Body of pancreas (tissue), 4 donors: ENCODE results near the gene USP7. TPM values are rescaled to one million over a fixed set of nuclear protein-coding genes. Genes with fewer than 3 reads are reported as not detected.

ENCODE experiments used
- ATAC-seq: fragments of 150-250 bp; one replicate; pipeline ENCODE4 v1.9.1; 2016
- DNase-seq, 4 donors: peaks; one replicate each; pipeline ENCODE4 v3.0.0-alpha.2; 2019
- H3K27ac ChIP-seq, 4 donors: fragments of 200-600 bp; sonication (generic); 1 replicate in 3 of 4; 2 replicates in 1 of 4; pipeline versions ENCODE4 v1.5.1 to v1.6.1; 2016 to 2019; ENCODE audit warnings: mild to moderate bottlenecking in 1 of 4, mixed read lengths in 1 of 4, moderate library complexity in 1 of 4
- H3K27me3 ChIP-seq, 2 donors: fragments of 200-600 bp; sonication (generic); one replicate each; pipeline ENCODE4 v1.6.0; 2016; ENCODE audit warnings: mild to moderate bottlenecking in 1 of 2
- H3K36me3 ChIP-seq, 2 donors: fragments of 200-600 bp; sonication (generic); replicated peaks in 1 of 2; 2 replicates each; pipeline ENCODE4 v1.5.1; 2016; ENCODE audit warnings: low read depth in 2 of 2; ENCODE audit not compliant: insufficient read depth in 1 of 2
- H3K4me1 ChIP-seq: fragments of 200-600 bp; sonication (generic); one replicate; pipeline ENCODE4 v1.6.0; 2016
- H3K4me3 ChIP-seq, 2 donors: fragments of 200-600 bp; sonication (generic); 1 replicate in 1 of 2; 2 replicates in 1 of 2; pipeline ENCODE4 v1.5.1; 2016 to 2019
- H3K9me3 ChIP-seq, 3 donors: fragments of 200-600 bp; sonication (generic); 1 replicate in 2 of 3; 2 replicates in 1 of 3; pipeline ENCODE4 v1.5.1; 2016
- POLR2A ChIP-seq, 3 donors: fragments of 450-650 bp; IDR thresholded peaks; one replicate each; pipeline ENCODE4 v1.6.1; 2016; ENCODE audit warnings: antibody characterized with exemption in 3 of 3, mild to moderate bottlenecking in 2 of 3
- WGBS, 2 donors: methylation state at CpG; one replicate each; pipeline ENCODE4 v1.1.5; 2017; 5-methylcytosine and 5-hydroxymethylcytosine counted together
- intact Hi-C: fragments of 100-400 bp; cut with DNase I; formaldehyde crosslinking; loops from one replicate; pipeline ENCODE4 v1.15.1; 2023
- total RNA-seq, 2 donors: library from RNA; depleted of rRNA; stranded (reverse); fragments of >200 nt; gene quantifications; one replicate each; pipeline ENCODE4 v1.1.0, GENCODE V29; 2016
- TF ChIP-seq, protein P1 (sequence below), 7 experiments: fragments of 450-650 bp in 4 of 7; fragments of 200-600 bp in 3 of 7; sonication (generic) in 3 of 7; IDR thresholded peaks; one replicate each; pipeline ENCODE4 v1.5.1; 2016 to 2019; ENCODE audit warnings: antibody characterized with exemption in 7 of 7

USP7 gene
- total RNA-seq, 2 donors from 2014 or later, result 36.1 to 38.2 TPM

DNA sequence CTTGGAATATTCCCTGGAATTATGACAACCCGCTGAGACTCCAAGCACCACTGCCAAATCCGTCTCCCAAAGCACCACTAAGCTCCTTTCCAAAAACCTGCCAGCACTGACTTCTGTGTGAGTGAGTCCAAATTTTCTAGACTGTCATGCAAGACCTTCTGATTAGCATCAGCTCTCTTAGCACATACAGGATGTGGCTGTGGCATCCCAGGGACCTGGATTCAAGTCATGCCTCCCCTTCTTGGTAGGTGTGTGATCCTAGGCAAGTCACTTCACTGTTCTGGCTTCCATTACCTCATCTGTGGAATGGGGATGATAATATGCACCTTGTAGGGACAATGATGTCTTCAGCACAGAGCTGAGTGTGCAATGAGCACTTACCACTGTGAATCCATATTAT lies 38.3 kb upstream of the USP7 start:
- no peaks in the 10 kb centered on the region for H3K36me3 ChIP-seq
- intact Hi-C loops, result no loop called here
- H3K4me3 ChIP-seq, result no peak overlapping the region
- ATAC-seq, result no peak
- no peaks in the 10 kb centered on the region for H3K9me3 ChIP-seq
- WGBS, 2 donors, result 77 to 100% methylated on average over 2 of the region's 2 CpGs
- no peak for DNase-seq
- H3K4me1 ChIP-seq, result no peaks in the 10 kb centered on the region
- no peak for TF ChIP-seq POLR2A (IDR thresholded peaks at IDR 0.05)
- TF ChIP-seq, protein P1, sequence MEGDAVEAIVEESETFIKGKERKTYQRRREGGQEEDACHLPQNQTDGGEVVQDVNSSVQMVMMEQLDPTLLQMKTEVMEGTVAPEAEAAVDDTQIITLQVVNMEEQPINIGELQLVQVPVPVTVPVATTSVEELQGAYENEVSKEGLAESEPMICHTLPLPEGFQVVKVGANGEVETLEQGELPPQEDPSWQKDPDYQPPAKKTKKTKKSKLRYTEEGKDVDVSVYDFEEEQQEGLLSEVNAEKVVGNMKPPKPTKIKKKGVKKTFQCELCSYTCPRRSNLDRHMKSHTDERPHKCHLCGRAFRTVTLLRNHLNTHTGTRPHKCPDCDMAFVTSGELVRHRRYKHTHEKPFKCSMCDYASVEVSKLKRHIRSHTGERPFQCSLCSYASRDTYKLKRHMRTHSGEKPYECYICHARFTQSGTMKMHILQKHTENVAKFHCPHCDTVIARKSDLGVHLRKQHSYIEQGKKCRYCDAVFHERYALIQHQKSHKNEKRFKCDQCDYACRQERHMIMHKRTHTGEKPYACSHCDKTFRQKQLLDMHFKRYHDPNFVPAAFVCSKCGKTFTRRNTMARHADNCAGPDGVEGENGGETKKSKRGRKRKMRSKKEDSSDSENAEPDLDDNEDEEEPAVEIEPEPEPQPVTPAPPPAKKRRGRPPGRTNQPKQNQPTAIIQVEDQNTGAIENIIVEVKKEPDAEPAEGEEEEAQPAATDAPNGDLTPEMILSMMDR (IDR thresholded peaks at IDR 0.05), result no peak
- H3K27ac ChIP-seq, result no peak overlapping the region
- no peaks in the 10 kb centered on the region for H3K27me3 ChIP-seq

DNA sequence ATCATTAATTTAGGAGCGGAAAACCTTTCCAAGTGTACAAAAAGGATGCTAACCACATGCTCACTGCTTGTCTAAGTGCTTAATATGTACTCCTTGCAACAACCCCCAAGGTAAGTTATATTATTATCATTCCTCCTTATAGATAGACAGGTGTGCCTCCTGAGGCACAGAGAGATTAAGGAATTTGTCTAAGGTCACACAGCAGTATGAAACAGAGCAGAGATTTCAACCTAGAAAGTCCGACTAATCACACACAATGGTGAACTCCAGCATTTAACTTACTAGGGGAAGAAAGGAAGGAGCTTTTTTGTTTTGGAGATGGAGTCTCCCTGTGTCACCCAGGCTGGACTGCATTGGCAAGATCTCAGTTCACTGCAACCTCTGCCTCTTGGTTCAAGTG lies 37.0 kb upstream of the USP7 start:
- no peak for ATAC-seq
- DNase-seq, result no peak
- Histone ChIP-seq H3K36me3 (no peaks in the 10 kb centered on the region), H3K27ac (no peak overlapping the region), H3K27me3 (no peaks in the 10 kb centered on the region), H3K4me1 (no peaks in the 10 kb centered on the region), H3K4me3 (no peak overlapping the region), H3K9me3 (no peaks in the 10 kb centered on the region)
- WGBS, 2 donors, result 78 to 92% methylated on average over 2 of the region's 2 CpGs
- no peak for TF ChIP-seq POLR2A (IDR thresholded peaks at IDR 0.05)
- TF ChIP-seq, protein P1 (IDR thresholded peaks at IDR 0.05), result no peak
- intact Hi-C loops, result no loop called here

GRCh38 chr16:8999800-9000199 lies 36.1 kb upstream of the USP7 start:
- TF ChIP-seq, protein P1 (IDR thresholded peaks at IDR 0.05), result no peak
- no peak for TF ChIP-seq POLR2A (IDR thresholded peaks at IDR 0.05)
- Histone ChIP-seq H3K36me3 (no peaks in the 10 kb centered on the region), H3K9me3 (no peaks in the 10 kb centered on the region), H3K27ac (no peak overlapping the region), H3K27me3 (no peaks in the 10 kb centered on the region), H3K4me3 (no peak overlapping the region), H3K4me1 (no peaks in the 10 kb centered on the region)
- WGBS, 2 donors, result 68 to 89% methylated on average over 3 to 4 of the region's 4 CpGs
- intact Hi-C loops, result no loop called here
- DNase-seq, result no peak
- ATAC-seq, result no peak

DNA sequence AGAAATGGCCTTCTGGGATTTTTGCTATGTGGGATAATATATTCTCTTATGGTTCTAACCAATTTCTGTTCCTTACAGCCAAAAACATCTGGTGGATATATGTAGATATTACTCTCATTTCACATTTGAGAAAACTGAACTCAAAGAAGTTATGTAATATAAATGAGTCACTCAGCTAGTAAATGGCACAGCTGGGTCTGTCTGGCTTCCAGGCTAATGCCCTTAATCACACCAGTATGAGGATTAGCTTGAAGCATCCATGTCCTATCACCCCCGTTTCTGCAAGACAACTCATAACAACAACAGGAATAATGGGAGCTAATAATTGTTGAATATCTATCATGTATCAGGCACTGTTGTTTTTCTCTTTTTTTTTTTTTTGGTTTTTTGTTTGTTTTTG lies 34.4 kb upstream of the USP7 start:
- Histone ChIP-seq H3K4me1 (no peaks in the 10 kb centered on the region), H3K27ac (no peak overlapping the region), H3K9me3 (no peaks in the 10 kb centered on the region), H3K27me3 (no peaks in the 10 kb centered on the region), H3K36me3 (no peaks in the 10 kb centered on the region), H3K4me3 (no peak overlapping the region)
- TF ChIP-seq, protein P1 (IDR thresholded peaks at IDR 0.05), result no peak
- TF ChIP-seq POLR2A (IDR thresholded peaks at IDR 0.05), result no peak
- DNase-seq (no peak), ATAC-seq (no peak)
- intact Hi-C loops, result no loop called here
- WGBS, 2 donors, result 74 to 80% methylated on average over 1 of the region's 1 CpG

GRCh38 chr16:8996891-8997290 lies 33.2 kb upstream of the USP7 start:
- Histone ChIP-seq H3K9me3 (no peaks in the 10 kb centered on the region), H3K4me3 (no peak overlapping the region), H3K27me3 (no peaks in the 10 kb centered on the region), H3K36me3 (no peaks in the 10 kb centered on the region), H3K27ac (no peak overlapping the region), H3K4me1 (no peaks in the 10 kb centered on the region)
- DNase-seq, result no peak
- 71 to 88% methylated on average over 5 of the region's 5 CpGs for WGBS, 2 donors
- TF ChIP-seq POLR2A (IDR thresholded peaks at IDR 0.05), result no peak
- TF ChIP-seq, protein P1 (IDR thresholded peaks at IDR 0.05), result no peak
- intact Hi-C loops, result no loop called here
- no peak for ATAC-seq
